ENCODE results near the gene NCAPH2.

DNA sequence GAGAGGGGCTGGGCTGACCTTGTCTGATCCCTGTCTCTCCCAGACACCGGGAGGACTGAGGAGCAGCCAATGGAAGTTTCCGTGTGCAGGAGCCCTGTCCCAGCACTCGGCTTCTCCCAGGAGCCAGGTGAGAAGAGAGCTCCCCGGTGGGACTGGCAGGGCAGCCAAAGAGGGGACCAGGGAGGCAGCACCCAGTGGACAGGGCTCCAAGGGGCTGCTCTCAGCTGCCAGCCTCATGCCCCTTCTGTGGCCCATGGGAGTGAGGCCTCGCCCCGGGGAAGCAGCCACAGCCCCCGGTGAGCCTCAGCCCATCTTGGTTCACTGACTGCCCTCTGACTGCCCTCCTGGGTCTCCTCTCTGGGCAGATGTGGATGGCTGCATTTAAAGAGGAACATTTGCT, 10.6 kb downstream of the NCAPH2 start:
- TF ChIP-seq POLR2AphosphoS5 (IDR thresholded peaks at IDR 0.05; ENCODE audit: borderline replicate concordance, low read depth, low read length) (no peak), EZH2 (IDR thresholded peaks at IDR 0.05) (no peak)

Data from SK-N-MC (cell line).